CD1c-positive myeloid dendritic cell (primary cell): ENCODE measurements around the gene ZNF219.

Experiments
- DNase-seq: peaks from one replicate; pipeline ENCODE4 v3.0.0-alpha.2; 2016; ENCODE audit errors: extremely low spot score

The ZNF219 gene

DNA sequence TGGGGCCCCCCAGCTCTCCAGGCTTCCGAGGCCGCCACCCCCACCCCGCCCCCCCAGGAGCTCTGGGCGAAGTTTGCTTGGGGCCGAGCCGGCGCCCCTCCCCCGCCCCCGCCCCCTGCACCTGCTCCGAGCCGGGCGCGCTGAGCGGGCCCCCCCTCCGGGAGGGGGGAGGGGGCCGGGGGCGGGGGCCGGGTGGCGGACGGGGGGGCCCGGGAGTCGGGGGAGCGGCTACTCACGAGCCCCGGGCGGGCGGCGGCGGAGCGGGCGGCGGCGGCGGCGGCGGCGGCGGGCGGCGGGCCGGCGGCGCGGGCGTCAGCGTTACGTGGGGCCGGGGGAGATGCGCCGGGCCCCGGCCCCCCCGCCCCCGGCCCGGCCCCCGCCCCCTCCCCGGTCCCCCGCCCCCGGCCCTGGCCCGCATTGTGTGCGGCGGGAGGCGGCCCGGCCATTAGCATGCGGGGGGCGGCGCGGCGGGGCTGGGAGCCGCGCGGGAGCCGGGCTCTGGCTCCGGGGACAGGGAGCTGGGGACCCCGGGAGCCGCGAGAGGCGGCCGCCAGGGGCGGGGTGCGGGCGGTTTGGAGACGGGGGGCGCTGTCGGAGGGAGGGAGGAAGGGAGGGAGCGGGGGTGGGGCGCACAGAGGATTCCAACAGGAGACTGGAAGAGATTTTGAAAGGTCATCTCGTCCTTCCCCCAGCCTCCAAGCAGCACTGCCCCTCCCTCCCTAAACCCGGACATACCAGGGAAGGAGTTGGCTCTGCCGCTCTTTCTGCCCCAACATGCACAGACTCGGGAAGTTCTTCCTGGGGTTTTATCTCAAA, at the start of gene ZNF219:
TSS of gene ZNF219 (minus strand) at position 580 of the 816 bp plus-strand sequence. CDS start 5,064 bp downstream, outside the sequence.
- peak; percentile 37 for DNase-seq

DNA sequence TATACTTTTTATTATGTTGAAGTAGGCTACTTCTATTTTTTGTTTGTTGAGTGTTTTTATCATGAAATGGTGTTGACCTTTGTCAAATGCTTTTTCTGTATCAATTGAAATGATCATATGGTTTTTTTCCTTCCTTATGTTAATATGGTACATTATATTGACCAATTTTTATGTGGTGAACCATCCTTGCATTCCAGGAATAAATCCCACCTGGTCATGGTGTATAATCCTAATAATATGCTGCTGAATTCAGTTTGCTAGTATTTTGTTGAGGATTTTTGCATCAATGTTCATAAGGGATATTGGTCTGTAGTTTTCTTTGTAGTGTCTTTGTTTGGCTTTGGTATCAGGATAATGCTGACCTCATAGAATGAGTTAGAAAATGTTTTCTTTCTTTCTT, 47.0 kb upstream of the ZNF219 start:
- no peak for DNase-seq

DNA sequence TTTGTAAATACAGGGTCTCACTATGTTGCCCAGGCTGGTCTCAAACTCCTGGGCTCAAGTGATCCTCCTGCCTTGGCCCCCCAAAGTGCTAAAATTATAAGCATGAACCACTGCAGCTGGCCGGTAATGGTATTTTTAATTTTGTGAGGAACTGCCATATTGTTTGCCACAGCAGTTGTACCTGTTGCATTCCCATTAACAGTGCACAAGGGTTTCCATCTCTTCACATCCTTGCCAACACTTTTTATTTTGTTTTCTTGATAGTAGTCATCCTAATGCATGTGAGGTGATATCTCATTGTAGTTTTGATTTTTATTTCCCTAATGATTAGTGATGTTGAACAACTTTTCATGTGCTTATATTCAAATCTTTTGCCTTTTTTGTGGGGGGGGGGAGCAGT, 43.9 kb upstream of the ZNF219 start:
- DNase-seq: no peak

DNA sequence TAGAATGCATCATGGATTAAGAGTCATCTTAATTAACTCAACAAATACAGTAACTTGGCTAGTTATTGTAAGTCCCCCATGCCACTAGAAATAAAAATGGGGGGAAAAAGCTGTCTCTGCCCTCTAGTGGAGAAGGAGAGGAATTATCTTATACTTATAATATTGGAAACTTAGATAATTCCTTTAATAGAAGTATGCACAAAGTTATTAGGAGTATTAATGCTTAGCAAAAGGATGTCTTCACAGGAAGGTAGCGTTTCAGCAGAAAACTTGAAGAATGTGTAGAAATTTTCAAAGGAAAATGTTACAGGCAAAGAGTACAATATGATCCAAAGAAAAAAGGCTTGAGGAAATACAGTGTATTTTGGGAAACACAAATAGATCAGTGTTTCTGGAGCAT, 37.6 kb upstream of the ZNF219 start:
- DNase-seq: peak; percentile 36

DNA sequence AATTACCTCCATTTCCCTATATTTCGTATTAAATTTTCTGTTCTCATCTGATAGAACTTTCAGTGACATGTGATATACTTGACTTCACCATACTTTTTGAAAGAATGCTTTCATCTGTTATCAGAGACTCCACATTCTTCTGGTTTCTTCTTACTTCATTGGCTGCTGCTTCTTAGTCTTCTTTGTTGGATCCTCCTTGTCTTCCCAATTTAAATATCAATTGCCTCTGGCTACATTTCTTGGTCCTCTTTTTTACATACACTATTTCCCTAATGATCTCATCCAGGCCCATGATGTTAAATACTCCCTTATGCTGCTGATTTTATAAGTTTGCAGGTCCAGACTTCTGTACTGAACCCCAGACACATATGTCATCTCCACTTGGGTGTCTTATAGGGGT, 35.4 kb upstream of the ZNF219 start:
- DNase-seq: no peak

DNA sequence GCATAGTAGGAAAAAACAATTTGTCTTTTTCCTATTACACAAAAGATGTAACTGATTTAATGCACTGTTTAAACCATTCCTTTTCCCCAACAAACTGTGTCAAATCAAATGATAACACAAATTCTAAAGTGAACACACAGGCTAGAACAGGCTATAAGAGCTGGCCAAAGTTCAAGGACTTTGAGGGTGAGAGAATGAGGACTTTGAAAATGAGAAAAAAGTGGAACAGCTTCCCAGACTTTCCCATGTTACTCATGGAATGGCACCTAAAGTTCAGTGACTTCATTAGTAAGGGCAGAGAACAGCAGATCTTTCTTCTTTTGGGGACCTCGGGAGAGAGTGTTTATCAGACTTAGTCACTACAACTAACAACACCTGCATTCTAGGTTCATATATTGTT, 25.0 kb upstream of the ZNF219 start:
- DNase-seq: no peak

DNA sequence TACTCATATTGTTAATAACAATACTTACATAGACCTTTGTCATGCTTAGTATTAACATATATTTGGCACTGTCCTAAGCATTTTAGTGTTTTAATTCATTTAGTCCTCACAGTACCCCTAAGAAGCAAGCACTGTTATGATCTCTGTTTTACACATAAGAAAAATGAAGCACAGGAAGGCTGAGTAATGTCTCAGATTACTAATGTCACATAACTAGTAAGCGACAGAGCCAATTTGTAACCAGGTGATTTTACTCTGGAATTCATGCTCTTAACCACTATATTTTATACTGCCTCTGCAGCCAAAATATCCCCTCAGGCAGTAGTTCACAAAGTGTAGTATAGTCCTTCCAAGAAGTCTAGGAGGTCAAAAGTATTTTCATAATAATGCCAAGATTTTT, 22.7 kb upstream of the ZNF219 start:
- no peak for DNase-seq

DNA sequence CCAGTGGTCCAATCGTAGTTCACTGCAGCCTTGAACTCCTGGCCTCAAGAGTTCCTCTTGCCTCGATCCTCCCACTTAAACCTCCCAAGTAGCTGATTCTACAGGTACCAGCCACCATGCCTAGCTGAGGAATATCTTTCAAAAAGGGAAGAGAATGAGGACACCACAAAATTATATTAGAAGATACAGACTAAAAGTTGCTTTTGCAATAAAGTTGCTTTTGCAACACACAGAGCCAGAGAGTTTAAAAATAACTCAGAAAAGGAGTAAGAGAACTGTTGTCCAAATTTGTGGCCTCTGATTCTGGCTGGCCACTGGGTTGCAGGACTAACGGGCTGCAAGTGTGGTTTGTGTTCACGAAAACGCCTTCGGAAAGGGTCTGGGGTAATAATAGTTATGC, 22.2 kb upstream of the ZNF219 start:
- DNase-seq: no peak

DNA sequence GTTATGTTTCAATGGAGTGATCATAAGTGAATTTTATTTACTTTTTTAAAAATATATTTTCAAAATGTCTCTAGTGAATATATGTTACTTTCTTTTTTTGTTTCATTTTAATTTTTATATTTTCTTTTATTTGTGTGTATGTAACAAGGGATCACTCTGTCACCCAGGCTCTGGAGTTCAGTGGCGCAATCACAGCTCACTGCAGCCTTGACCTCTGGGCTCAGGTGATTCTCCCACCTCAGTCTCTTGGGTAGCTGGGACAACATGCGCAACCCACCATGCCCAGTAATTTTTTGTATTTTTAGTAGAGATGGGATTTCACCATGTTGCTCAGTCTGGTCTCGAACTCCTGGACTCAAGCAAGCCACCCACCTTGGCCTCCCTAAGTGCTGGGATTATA, 20.5 kb upstream of the ZNF219 start:
- DNase-seq: no peak

DNA sequence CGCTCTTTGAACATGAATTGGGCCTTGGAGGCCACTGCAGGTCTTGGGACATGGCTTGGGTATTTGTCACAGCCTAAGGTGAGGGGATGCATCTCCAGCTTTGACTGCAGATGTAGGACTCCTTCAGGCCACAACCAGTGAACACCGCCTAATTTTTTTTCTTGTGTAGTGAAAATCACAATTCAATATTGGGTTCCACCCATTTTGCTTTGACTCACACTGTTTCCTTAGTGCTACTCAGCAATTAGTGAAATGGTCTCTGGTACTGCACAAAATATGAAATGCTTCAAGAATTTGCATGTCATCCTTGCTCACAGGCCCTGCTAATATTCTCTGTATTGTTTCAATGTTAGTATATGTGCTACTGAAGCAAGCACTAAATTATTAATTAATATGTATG, 14.9 kb upstream of the ZNF219 start:
- no peak for DNase-seq

DNA sequence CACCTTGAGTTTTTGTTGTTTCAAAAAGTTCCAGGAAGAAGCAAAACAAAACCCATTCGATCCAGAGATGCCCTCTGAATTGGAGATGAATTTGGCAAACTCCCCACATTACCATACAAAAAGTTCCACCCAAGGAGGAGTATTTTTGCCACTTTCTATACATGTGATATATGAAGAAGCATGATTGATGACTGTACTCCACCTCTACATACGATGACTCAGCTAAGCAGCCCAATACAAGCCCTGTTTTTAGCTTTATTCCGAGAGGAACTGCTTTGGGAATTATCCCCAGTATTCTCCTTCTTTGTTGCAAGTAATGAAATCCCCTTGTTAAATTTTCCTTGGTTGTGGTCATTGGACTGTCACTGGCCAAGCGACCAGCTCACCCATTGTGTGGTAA, 13.8 kb upstream of the ZNF219 start:
- no peak for DNase-seq

DNA sequence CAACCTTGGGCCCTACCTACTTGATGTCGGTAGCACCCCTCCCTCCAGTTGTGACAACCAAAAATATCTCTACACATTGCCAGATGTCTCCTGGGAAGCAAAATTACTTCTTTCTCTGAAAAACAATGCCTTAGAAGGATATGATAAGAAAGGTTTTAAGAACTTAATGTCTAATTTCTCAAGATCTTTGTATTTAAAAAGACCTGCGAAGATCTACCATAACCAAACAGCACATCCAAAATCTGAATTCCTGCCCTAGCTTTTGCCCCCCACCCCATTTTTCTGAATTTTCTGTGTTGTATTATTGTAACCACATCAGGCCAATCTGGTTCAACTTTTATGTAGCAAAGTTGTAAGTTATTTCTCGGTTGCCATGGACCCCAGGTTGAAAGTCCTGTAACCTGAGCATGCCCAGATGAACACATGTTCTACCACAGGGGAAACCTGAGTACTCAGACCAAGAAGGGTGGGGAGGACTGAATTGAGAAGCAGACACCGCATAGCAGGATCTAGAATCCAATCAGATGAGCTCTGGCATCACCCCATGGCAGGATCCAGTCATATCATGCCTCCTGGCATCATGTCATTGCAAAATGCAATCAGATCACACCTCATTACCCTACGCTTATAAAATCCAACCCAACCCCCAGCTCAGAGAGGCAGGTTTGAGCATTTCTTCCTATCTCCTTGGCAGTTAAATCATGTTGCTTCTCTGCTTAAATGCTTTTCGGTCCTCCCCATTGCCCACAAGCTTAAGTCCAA, 11.1 kb upstream of the ZNF219 start:
- DNase-seq: no peak

DNA sequence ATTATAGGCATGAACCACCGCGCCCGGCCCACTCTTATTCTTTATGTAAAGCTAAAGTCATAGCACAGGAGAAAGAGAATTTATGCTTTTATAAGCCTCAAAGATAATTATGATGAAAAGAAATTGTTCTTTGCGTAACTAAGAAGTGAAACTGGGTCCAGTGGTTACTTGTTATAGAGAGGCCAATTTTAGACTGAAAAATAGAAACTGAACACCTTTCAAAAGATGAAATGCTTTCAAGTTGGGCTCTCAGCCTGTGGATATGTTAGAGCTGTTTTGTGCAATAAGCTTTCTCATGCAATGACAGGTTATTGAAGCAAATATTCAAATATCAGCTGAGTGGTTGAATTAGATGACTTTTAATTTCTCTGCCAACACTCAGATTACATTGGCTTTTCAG, 10.3 kb upstream of the ZNF219 start:
- no peak for DNase-seq

DNA sequence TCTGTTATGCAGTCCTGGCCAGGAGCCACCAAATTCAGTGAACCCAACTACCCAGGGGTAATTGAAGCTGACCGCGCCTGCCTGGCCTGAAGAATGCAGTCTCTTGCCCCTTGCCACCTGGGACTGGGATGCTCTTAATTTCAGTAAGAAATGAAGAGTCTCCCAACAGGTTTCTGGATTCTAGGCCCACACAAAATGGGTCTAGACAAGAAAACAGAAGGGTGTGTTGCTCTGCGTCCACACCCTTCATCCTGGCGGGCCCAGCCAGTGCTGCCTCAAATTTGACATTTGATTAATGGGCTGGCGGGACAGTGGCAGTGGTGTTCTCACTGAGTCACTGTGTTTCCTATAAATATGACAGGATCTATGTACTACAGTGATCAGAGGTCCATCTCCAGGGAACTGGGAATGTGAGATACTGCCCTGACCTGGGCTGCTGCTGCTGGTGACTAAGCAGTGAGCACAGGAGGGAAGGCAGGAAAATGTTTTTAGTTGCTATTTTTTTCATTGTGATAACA, 8.9 kb upstream of the ZNF219 start:
- DNase-seq: no peak

DNA sequence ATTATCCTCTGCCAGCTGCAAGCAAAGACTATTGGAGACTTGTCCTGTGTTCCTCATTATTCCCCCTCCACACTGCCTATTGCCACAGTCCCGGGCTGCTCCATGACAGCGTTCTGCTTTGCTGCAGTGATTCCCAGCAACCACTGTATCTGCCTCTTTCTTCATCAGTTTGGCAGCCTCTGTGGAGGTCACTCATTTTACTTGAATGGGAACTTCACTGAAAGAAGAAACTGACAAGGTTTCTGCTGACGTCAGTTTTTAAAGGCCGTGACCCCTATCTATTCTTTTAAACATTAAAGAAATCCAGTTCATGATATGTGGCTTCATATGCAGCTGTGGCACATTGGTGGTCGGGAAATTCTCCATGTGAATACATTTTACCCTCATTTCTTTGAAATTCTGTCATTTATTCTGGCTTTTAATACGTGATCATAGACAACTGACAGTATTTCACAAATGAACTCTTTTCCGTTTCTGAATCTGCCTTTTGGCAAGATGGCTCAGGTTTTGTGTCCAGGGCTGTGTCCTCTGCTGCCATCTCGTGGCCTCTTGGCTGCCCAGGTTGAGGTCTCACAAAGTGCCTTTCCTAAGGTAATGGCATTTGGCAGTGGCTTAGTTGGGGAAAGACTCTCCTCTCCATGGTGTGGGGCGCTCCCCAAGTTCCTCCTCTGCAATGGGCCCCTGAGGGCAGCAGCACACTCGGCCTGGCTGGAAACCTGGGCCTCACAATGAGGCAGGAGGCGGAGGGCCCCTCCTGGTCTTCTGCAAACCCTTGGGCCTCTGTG, 8.2 kb upstream of the ZNF219 start:
- DNase-seq: peak; percentile 83

DNA sequence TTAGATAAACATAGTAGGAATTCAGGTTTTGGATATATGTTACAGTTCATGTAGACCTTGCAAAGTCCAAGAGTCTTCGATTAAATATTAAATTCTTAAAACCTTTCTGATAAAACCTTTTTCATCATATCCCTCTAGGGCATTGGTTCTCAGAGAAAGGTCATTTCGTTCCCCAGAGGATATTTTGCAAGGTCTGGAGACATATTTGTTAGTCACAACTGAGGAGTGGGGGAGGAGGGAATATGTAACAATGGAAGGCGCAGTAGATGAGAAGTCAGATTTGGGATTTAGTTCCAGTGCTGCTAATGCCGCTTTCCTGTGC, 7.7 kb upstream of the ZNF219 start:
- no peak for DNase-seq

DNA sequence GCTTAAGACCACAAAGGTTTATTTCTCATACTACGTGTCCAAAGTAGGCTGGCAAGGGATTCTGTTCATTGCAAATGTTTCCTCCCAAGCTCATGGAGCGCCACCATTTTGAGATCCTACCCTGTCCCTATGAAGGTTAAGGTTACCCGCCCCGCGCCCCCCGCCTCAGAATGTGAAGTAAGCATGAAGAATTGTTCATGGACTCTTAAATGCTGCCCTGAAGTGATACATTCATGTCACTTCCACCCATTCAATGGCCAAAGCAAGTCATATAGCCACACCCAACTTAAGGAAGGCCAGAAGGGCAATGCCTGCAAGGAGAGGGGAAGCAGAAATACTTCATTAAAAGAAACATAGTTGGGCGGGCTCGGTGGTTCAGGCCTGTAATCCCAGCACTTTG, 6.6 kb upstream of the ZNF219 start:
- no peak for DNase-seq

DNA sequence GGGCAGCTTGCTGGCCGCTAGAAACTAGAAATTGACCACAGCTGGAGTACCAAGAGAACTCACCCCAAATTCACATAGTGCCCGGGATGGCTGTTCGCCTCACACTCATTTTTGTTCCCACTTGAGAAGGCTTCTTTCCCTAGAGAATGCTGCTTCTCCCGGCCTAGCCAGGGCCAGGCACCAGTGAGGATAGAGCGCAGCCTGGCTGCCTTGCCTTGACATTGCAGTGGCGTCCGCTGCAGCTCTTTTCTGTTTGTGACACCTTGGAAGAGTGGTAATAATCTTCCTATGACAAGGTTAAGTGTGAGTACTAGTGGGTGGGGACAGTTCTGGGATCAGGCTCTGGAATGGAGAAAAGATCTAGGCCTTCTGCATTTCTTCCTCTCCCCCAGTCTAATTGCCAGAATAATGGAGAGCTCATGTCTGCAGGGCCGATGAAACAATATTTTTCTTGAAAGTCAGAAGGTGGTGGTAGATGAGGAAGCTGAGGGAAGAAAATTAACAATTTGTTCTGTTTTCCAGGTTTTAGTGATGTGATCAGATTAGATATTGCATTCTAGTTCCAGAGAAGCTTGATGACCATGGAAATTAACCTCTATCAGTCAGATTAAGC, 6.1 kb upstream of the ZNF219 start:
- peak; percentile 76 for DNase-seq

DNA sequence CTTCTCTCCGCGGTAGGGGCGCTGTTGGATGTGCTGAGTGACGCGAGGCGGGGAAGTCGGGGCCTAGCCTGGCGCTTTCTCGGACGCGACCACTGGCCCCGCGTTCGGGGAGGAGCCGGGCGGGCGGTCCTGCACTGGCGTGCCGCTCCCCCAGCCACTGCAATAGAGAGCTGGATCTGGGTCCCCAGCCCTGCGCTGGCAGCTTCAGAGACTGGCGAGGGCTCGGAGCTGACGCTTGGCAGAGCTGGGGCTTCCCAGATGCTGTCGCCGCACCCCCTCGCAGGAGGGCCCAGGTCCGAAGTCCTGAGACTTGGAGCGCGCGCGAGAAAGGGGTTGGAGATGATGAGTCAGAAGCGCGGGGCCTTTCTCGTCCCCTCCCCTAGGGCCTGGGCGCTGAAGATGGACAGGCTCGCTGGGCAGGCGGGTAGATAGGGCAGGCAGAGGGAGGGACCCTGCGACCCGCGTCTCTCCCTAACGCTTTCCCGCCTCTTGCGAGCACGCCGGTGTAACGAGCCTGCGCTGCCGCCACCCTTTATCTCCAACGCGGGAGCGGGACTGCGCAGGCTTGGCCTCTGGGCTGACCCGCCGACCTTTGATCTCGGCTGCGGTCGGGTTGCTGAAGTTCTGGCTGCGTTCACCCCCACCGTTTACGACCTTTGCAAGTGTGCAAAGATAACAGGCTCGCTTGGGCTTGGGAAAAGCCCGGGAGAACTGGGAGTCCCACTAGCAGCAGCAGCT, 5.4 kb upstream of the ZNF219 start:
- peak; percentile 98 for DNase-seq

DNA sequence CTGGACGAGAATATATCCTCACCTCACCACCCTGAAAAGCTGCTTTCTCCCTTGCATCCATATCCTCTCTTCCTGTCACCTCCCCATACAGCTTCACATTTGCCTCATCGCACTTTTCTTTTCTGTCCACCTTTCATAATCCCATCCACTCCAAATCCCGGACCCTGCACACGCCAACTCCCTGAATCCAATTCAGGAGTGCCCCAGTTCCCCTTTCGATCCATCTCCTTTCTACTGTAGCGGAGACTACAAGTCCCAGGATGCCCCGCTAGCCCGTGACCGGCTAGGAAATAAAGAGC, 4.9 kb upstream of the ZNF219 start:
- DNase-seq: no peak
